HG03066 (cell line): Measurements from ENCODE around the gene KIF21A.

Experiments
- ATAC-seq: cut with Tn5 transposase; IDR thresholded peaks from one replicate; pipeline ENCODE4 v1.9.1; 2021; ENCODE audit warnings: low read depth; ENCODE audit not compliant: unreplicated experiment

The KIF21A gene

DNA sequence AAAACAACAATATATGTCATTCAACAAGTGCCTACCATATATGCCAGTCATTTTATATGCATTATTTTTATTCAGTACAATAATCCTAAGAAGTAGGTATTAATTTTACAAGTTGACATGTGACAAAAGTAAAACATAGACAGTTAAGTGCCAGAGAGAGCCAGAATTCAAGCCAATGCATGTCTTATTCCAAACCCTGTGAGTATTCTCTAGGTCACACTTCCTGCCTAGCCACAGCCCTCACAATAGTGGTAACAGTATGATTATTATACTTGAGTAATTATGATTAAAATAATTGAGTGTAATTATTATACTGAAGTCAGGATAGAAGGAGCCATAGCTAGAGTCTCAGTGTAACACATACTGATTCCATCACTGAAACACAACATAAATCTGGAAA lies 52.2 kb downstream of the KIF21A start:
- no peak for ATAC-seq

DNA sequence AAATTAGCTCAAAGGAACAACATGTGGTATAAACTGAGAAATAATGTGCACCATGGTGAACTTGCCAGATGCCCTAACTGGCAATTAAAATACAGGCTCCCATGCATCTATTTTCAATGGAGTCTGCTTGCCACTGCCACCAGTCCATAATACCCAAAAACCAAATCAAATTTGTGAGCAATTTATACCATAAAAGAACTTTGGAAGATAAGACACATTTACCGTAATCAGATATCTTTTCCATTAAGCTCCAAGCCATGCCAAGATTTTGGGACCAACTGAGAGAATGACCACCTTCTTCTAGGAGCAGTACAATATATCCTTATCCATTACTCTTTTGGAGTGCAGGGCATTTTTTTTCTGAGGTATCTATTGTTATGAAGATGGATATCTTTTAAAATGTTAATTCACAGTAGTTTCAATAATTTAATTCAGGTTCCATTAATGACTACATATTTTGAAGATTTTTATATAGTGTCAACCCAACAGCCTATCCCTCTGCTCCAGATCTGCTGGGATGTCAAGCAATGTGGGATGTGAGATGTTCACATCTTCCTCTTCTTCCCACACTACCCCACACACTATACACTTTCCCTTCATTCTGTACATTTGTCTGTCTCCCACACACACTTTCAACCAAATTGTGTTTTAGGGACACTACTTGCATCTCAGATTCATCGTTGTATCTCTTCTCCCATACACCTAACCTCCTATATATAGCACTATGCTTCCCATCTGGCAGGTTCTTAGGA lies 53.3 kb downstream of the KIF21A start:
- no peak for ATAC-seq

DNA sequence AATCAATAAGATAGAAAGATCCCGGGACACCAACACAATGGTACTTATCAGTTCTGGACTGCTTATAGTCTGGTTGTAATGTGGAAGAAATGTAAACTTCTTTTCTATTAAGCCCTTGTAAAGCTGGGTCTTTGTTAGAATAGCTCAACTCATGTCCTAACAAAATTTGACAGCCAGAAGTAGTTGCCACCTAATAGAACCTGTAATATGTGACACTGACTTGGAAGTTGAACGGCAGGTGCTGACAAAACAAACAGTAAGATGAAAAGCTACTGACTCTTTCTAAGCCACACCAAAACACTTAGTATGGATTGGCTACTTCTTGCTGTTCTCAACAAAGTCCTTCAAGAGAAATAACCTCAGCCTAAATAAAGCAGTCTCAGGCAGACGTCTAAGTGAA lies 56.6 kb downstream of the KIF21A start:
- no peak for ATAC-seq

DNA sequence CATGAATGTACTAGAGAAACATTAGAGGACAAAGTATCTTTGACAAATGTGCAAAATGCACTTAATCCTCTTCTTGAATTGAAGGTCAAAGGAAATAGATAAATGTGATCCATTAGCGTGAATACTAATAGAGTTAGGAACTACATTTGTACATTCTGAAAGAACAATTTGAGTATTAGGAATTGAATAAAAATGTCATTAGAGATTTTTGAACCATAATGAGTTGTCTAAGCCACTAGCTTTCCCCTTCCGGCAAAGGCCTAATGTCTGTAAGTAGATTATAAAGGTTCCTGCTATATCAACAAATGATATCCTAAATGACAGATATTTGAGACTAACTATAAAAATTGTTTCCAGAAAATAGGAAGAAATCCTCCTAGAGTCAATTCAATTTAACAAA lies 59.8 kb downstream of the KIF21A start:
- no peak for ATAC-seq

DNA sequence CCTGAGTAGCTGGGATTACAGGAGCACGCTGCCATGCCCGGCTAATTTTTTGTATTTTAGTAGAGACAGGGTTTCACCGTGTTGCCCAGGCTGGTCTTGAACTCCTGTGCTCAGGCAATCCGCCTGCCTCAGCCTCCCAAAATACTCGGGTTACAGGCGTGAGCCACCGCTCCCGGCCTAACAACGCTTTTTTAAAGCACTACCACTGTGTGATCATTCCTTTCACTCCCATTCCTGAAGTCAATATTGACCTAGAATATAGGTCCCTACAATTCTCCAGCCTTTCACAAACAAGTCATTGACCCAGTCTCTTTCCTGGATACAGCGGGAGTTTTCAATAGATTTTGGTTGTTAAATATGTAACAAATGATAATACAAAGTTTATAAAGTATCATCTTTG lies 62.8 kb downstream of the KIF21A start:
- ATAC-seq, result no peak

DNA sequence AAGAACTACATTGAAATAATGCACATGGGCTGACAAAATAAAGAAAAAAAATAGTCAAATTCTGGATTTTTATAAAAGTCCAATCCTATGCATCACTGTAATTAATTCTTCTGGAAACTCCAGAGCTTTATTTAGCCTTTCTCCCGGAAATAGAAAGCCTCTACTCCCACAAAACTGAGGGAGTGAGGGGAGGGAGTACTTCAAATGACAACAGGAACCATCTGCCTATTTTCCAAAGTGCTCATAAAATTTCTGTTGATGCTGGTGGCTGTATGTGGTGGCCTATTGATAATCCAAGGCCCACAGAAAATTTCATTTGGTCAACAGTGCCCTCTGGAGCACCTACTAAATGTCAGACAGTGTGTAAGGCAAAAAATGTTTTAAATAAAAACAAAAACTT lies 64.6 kb downstream of the KIF21A start:
- no peak for ATAC-seq

DNA sequence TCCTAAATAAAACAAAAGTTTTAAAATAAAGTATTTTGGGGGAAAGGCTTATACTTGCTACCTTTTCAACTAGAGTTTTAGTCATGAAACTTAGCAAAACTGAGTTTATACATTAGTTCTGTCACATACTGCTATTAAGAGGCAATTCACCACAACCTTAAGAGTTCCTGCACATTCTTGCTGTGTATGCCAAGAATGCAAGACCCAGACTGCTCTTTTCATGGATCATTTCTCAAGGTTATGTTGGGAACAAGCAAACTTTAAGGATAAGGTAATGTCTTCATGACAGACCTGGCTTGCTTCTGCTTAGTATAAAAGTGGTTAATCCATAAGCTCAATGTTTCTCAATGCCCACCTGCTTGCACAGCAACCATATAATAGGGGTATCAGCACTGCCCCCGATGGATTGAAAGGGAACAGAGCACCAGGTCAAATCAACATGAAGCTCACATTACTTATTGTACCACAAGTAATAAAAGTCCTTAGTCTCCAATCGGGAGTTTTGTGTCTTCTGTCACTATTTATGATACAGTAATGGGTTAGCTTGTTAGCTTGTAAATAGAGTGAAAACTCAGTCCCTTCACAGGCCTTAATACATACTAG lies 67.6 kb downstream of the KIF21A start:
- no peak for ATAC-seq

DNA sequence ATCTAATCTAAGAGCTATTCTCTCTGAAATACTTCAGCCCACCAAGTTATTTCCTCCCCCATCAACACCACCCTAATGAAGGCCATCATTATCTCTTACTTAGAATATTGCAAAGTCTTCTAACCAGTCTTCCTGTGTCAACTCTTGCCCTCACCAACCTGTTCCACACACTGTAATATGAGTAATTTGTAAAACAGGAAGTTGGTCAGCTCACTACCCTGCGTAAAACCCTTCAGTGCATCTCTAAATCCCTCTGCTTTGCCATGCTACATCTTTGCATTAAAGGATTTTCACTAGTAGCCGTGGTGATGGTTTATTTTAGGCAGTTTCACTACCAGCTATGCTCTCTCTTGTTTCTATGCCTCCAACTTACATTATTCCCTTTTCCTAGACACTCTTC lies 70.0 kb downstream of the KIF21A start:
- peak; percentile 81 for ATAC-seq

DNA sequence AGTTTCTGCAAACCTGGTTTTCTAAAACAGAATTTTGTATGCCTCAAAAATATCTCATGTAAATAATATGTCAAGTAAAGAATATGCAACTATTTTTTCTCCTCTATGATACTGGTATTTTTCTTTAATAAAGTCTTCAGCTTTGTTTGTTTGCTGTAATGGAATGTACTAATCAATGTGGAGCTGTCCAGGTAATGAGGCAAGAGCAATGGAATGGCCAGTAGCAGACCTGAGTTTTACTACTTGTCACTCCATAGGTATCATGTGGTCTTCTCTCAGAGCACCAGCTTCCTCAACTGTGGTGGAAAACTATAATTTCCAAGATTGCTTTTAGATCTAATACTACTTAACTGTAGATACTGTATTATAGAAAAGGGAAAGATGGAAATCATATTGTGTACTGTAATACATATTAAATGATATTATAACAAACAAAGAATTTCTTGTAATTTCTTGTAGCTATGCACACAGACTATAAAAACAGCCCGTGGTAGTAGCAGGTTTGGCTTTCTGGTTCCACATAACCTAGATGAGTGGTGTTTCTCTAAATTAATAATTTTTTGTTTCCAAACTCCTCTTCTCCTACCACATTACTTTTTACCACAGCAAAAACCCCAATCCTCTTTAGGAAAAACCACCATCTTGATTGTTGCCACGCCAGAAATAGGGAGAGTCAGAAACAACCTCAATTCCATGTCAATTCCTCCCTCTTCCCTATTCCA lies 70.6 kb downstream of the KIF21A start:
- ATAC-seq, result no peak

DNA sequence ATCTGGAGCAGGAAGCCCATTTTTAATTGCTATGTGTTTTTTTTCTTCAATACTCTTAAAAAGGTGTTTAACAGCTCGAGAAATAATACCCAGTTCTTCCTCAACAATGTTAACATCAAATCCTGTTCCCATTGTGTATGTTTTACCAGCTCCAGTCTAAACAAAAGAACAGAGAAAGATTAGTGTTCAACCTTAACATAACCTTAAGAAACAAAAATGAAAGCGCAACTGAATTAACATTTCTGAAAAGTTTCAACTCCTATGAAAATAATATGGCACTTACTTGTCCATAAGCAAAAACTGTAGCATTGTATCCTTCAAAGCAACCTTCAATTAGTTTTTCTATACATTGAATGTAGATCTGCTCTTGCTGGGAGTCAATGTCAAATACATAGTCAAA lies 73.2 kb downstream of the KIF21A start:
- no peak for ATAC-seq

DNA sequence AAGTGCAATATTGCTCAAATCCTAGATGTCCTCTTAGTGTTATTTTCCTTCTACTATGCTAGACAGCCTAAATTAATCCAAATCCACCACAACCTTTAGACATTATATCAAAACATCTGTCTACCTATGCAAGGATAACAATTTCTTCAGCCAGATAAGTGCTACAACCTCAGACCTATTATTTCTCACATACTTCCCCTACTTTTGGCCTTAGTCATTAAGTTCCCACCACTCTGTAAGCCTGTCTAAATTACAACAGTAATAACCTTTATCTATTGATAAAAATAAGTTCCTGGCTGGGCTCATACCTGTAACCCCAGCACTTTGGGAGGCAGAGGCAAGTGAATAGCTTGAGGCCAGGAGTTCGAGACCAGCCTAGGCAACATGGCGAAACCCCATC lies 74.0 kb downstream of the KIF21A start:
- ATAC-seq, result no peak

DNA sequence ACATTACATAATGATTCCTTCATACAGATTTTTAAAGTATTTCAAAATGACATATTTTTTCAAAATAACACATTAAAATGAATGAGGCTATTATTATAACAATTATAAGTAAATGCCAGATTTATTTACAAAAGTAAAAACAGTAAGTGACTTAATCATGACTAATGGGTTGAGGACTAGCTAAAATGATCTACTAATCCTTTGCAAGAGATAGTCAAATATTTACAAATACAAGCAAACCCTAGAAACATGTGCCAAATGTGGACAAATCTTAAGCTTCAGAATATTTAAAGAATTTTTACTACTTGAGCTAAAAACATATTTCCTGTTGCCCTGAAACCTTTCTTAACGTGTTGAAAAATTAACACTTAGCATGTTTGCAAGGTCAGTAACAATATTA lies 74.8 kb downstream of the KIF21A start:
- no peak for ATAC-seq

DNA sequence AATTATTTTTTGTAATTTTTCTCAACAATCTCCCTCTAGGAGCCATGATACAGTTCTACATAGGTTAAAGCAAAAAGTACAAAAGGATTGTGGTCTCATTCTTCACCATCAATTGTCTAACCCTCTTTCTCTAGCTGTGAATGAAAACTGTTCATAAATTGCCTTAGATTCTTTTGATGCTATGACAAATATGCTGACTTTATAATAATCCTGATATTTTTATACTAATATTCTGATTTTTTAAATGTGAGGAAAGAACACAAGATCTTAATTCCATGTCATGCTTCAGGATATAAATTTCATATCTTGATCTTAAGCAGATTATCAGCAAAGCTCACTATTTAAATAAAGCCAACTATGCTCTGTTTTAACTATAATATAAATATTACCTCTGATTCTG lies 75.4 kb downstream of the KIF21A start:
- no peak for ATAC-seq

DNA sequence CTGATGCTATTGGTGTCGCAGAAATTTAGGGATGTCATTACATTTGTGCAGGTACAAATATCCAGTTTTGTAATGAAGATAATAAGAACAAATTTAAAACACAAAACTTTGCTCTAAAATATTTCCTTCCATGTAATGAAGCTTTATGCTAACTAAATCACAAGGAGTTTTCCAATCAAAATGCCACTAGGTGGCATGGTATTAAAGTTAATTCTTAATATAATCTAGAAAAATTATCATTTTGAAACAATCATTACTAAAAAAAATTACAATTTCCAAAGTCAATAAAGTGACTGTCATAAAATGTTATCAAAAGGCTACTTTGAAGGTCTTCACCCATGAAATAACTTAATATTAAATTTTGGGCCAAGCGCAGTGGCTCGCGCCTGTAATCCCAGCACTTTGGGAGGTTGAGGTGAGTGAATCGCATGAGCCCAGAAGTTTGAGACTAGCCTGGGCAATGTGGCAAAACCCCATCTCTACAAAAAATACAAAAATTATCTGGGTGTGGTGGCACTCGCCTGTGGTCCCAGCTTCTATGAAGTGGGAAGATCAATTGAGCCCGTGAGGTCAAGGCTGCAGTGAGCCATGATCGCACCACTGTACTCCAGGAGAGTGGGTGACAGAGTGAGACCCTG lies 77.4 kb downstream of the KIF21A start:
- no peak for ATAC-seq

DNA sequence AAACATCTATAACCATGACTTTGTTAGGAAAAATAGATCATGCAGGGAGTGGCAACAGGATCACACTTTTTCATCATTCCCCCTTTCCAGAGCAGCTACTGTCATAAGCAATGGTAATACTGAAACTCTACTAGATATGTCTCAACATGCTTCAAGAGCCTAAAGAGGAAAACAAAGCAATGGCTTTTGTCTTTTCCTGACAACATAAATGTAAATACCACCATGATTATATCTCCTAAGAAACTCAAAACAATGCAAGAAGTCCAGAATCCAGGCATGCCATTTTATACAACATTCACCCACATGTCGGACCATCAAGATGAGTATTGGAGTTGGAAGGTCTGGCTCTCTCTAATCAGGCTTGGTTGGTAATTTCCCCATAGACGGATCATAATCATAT lies 78.7 kb downstream of the KIF21A start:
- no peak for ATAC-seq

DNA sequence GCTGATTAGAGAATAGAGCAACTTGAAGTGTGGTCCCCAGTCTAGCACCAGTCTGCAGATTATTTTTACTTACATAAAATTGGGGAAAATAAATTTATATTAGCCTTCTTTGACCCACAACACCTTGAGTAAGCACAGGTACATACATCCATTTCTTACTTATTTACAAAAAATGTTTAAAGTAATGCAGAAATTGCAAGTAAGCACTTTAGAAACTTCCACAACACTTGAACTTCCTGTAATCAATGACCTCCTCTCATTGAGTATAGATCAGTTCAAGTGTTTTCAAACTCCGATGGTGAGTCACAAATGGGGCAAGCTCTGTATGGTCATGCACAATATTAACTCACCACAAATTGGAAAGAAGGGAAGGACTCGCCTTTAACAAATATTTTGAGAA lies 83.3 kb downstream of the KIF21A start:
- ATAC-seq, result no peak

DNA sequence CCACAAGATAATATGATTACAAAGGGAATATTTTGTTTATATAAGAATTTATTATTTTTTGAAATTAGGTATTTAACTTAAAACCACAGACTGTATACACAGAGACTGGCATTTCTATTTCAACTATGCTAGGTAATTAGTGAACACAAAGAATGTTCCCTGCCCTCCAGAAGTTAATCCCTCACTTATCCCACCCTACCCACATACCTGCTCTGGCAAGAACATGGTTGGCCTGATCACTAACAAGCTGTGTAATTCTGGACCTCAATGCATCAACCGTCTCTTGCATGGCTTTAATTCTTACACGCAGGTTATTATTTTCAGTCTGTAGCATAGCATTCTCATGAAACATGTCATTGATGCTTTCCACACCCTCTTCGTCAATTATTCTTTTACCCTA lies 85.9 kb downstream of the KIF21A start:
- ATAC-seq, result no peak

DNA sequence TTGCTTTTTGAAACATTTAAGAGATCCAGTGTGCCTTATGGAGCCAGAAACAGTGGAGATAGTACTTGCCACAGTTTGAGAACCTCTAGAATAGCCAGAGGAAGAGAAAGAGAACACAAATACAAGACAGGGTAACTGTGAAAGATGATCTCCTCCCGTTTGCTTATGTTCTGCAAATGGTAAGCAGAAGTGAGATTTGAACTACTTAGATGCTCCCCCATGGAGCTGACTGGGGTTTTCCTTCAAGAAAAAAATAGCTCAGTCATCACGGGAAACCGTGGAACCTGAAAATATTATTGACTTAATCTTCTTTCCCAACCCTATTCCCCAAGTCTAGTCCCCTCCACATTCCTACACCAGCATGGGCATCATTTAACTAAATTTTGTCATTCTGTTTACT lies 87.1 kb downstream of the KIF21A start:
- ATAC-seq, result no peak

DNA sequence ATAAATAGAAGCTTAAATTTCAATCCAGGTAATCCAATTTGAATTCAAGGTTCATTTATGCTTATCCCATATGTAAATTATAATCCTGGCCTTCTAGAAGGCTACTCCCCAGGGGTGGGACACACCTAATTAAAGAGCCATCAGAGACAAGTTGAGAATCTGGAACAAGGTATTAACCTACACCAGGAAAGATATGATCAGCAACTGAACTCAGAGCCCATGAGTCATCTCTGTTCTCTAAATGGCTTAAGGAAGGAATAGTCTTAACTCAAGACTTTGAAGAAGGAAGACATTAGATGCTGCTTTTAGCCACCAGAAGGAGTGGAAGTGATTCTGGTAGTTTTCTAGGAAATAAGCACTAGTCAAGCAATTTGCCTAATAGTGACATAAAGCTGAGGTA lies 88.0 kb downstream of the KIF21A start:
- ATAC-seq, result no peak

DNA sequence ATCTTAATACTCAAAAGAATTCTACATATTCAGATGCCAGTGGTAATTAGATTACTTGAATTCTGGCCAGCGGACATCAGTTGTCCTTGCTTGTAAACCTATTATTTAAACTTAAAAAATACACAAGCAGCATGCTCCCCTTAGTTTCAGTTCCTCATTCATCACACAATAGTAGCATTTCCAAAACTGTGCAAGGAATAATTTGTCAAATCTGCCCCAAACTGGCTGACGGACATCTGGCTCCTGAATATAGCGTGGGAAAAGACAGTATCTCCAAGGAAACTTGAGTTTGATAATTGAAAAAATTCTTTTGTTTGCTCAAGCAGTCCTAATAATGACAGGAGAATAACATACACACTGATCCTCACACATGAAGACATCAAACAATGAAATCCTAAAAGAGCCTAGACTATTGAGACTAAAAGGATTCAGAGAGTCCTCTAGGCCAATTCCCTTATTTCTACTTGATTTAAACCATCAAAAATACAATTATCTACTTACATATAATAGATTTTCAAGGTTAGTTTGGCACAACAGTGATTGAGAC lies 90.4 kb downstream of the KIF21A start:
- ATAC-seq, result no peak

DNA sequence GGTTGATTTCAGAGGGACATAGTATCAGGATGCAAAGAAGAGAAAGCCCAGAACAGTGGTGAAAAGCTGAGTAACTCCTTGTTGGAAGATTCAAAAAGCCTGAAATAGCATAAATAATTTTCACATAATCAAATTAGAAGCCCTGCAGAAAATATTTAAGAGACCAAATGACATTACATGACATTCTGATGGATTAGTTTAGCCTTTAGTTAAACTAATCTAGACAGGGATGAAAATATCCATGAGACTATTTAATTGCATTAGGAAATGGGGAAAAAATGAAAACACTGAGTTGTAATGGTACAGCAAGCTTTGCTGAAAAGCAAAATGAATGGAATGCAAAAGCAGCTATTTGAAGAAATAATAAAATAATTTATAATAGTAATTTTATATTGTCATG lies 91.8 kb downstream of the KIF21A start:
- no peak for ATAC-seq
